Measurements from ENCODE around the gene MRGPRF. TPM values are rescaled to one million over a fixed set of nuclear protein-coding genes. Genes with fewer than 3 reads are reported as not detected.
A peak's percentile ranks its signal among the peaks of the same experiment; 100 is the strongest.
"Not testable (repeated sequence)": the region's sequence is repeated elsewhere in the genome, so short reads cannot be mapped to it uniquely, and the experiment has no call there.

The MRGPRF gene
- total RNA-seq, 1 donor from 2014 or later: 2.9 TPM

DNA sequence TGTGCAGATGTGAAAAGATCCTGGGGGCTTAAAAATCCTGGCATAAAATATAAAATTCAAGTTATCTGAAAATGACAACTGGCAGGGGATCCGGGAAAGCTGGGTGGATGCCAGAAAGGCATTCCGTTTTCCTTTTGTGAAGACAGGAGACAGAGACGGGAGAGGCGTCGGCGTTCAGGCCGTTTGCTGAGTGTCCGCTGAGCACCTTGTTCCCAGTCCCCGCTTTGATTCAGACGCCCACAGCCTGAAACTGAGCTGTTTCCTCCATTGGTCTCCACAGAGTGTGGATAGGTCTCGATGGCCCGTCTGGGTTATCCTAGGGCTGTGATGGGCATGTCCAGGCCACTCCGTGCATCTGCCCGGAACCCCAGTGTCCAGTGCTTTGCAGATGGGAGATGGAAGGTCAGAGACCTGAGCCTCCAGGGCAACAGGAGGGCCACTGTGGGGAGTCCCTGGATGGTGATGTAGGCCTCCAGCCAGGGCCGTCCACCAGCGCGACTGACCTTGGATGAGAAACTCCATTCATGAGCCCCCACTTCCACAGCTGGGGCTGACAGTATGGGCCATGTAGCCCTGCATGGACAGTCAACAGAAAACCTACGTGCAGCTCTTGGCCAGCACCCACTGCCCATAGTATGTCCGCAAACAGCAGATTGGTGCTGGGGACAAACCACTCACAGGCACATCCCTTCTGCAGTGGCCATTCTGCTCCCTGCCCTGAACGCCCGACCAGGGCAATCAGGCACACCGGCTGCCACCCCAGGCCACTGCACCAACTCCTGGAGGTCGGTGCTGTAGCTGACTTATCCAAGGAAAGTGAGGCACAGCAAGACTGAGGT lies 11.6 kb downstream of the MRGPRF start:
- no peak for DNase-seq (ENCODE audit: low read depth)
- no peak overlapping the region for H3K4me3 ChIP-seq (ENCODE audit: low read depth, low read length)
- no peak for TF ChIP-seq CTCF (conservative IDR thresholded peaks at IDR 0.05; ENCODE audit: low read depth, low read length)

DNA sequence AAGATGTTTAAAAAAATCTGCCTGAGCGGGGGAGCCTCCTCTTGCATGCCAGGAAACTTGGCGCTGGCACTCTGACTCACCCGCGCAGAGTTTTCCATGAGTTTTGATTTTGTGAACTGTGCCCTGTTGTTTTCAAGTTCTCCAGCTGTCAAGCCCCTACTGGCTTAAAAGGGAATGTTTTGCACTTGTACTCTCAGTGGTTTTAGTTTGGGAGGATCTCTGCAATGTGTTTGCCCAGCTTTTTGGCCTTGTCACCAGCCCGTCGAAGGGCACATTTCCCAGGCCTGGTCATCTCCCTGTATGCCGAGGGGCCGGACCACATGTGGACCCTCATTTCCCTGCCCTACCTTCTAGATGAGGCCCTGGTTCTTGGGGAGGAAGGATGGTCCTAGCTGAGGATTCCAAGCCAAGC lies 12.2 kb downstream of the MRGPRF start:
- TF ChIP-seq CTCF (conservative IDR thresholded peaks at IDR 0.05; ENCODE audit: low read depth, low read length): peak; percentile 60
- H3K4me3 ChIP-seq (ENCODE audit: low read depth, low read length): no peak overlapping the region
- no peak for DNase-seq (ENCODE audit: low read depth)

GRCh38 chr11:69000391-69000790 lies 12.7 kb downstream of the MRGPRF start:
- TF ChIP-seq CTCF (conservative IDR thresholded peaks at IDR 0.05; ENCODE audit: low read depth, low read length): no peak
- DNase-seq (ENCODE audit: low read depth): no peak

DNA sequence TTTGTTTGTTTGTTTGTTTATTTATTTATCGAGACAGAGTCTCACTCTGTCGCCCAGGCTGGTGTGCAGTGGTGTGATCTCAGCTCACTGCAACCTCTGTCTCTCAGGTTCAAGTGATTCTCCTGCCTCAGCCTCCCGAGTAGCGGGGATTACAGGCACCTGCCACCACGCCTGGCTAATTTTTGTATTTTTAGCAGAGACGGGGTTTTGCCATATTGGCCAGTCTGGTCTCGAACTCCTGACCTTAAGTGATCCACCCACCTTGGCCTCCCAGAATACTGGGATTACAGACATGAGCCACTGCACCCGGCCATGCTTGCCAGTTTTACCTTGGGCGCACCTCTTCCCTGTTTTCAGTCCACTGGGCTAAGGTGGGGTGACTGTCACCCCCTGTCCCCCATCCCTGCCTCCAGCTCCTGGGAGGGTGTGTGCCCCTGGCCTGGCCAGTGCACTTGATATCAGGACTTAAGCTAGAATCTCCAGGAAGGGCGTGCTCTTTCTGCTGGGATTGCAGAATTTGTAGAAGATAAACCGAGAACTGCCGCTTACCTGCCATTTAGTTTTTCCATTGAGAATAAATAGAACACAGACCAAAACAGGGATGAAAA lies 13.2 kb downstream of the MRGPRF start:
- H3K4me3 ChIP-seq (ENCODE audit: low read depth, low read length); DNase-seq (ENCODE audit: low read depth): not testable (repeated sequence)

More at GRCh38 chr11:69000391-69000790, 12.7 kb downstream of the MRGPRF start:
- H3K4me3 ChIP-seq (ENCODE audit: low read depth, low read length): no peak overlapping the region

GRCh38 chr11:68999093-68999747 lies 13.8 kb downstream of the MRGPRF start:
- no peak for DNase-seq (ENCODE audit: low read depth)
- no peak overlapping the region for H3K4me3 ChIP-seq (ENCODE audit: low read depth, low read length)
- TF ChIP-seq CTCF (conservative IDR thresholded peaks at IDR 0.05; ENCODE audit: low read depth, low read length): no peak

DNA sequence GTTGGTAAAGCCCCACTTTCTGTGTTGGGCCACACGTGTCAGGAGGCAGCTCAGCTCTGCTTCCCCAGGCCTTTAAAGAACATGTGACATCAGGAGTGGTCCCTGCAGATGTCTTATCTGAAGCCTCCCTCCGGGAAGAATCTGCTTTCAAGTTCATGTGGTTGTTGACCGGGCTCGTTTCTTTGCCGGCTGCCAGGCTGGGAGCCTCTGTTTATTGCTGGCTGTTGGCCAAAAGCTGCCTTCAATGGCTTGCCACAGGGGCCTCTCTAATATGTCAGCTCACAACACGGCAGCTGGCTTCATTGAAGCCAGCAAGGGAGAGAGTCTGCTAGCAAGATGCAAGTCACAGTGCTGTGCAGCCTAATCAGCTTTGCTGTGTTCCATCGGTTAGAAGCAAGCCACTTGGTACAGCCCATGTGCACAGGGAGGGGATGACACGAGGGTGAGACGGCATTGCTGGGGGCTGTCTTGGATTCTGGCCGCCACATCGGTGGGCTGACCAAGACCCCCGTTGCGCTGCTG lies 14.6 kb downstream of the MRGPRF start:
- no peak for TF ChIP-seq CTCF (conservative IDR thresholded peaks at IDR 0.05; ENCODE audit: low read depth, low read length)
- no peak for DNase-seq (ENCODE audit: low read depth)
- H3K4me3 ChIP-seq (ENCODE audit: low read depth, low read length): no peak overlapping the region

GRCh38 chr11:68997995-68998348 lies 15.1 kb downstream of the MRGPRF start:
- no peak for DNase-seq (ENCODE audit: low read depth)
- no peak for TF ChIP-seq CTCF (conservative IDR thresholded peaks at IDR 0.05; ENCODE audit: low read depth, low read length)

More at GRCh38 chr11:68997995-68998348, 15.1 kb downstream of the MRGPRF start:
- no peak overlapping the region for H3K4me3 ChIP-seq (ENCODE audit: low read depth, low read length)

All from epithelial cell of proximal tubule (primary cell).